GM18858 (cell line): ENCODE results near the gene CNKSR3.
A peak's percentile ranks its signal among the peaks of the same experiment; 100 is the strongest.

Experiments used
- ATAC-seq: cut with Tn5 transposase; IDR thresholded peaks from one replicate; pipeline ENCODE4 v1.9.1; 2021; ENCODE audit not compliant: unreplicated experiment

CNKSR3 gene

DNA sequence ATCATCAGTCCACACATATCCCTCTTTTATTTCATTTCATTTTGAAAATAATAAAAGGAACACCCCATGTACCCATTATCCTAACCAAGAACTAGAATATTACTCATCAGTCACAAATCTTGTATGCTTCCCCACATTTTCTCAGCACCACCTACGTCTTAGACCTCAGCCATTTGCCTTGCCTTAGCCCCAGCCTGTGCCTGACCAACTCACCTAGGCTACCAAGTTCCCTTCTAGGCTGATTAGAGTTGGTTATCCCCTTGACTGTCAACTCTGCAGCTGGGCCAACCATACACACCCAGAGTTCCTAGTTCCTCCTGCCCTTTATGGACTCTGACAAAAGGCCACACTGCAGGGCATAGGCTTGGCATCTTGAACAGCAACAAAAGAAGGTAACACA is 120.5 kb downstream of the CNKSR3 start:
- no peak for ATAC-seq

GRCh38 chr6:154388803-154389202 is 121.7 kb downstream of the CNKSR3 start:
- ATAC-seq: no peak

DNA sequence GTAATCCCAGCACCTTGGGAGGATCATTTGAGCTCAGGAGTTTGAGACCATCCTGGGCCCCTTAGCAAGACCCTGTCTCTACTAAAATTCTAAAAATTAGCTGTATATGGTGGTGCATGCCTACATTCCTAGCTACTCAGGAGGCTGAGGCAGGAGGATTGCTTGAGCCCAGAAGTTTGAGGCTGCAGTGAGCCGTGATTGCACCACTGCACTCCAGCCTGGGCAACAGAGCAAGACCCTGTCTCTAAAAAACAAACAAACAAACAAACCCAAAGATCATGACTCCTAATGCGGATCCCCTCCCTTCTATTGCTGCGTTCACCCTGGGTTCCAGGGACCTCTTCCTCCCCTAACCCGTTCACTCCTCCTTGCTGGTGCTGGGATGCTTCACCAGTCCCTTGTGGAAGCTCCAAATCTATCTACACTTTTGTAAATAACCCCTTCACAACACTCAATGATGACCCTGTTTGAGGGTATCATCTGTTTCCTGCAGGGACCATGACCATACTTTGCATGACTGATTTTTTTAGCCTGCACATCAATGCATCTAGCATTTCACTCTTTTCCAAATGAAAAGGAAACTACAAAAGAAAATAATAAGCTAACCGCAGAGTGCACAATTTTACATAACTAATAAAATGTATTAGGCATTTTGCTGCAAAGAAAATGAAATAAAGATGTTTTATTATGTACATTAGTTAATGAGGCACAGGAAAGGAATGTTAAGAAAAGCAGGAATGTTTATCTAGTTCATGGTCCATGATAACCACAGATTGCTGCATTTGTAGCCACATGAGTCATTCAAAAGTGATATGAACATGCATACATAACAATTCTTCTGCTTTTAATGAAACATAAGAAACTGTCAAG is 123.4 kb downstream of the CNKSR3 start:
- ATAC-seq: no peak

- ATAC-seq: no peak
These were observed 126.3 kb downstream of the CNKSR3 start for GRCh38 chr6:154384191-154384590.

- ATAC-seq: no peak
These were observed 127.2 kb downstream of the CNKSR3 start for GRCh38 chr6:154383273-154383672.

DNA sequence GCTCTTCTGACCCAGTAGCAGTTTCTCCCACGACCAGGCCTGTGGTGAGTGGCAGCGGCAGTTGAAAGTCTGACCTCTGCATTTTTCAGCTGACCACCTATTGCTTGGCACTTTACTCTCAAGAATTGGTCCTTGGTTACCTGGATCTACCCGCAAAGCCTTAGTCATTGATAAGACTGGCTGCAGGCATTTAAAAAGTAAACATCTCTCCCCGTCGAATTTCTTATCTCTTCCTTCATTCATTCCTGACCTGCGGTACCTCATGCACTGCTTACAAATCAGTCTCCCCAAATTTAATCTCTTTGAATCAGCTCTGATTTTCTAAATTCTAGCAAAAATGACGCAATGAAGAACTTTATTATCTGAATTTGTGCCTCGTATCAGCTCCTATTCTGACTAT is 127.7 kb downstream of the CNKSR3 start:
- ATAC-seq: no peak

- ATAC-seq: no peak
These were observed 128.9 kb downstream of the CNKSR3 start for GRCh38 chr6:154381548-154381947.

- ATAC-seq: no peak
These were observed 129.7 kb downstream of the CNKSR3 start for GRCh38 chr6:154380741-154381140.

DNA sequence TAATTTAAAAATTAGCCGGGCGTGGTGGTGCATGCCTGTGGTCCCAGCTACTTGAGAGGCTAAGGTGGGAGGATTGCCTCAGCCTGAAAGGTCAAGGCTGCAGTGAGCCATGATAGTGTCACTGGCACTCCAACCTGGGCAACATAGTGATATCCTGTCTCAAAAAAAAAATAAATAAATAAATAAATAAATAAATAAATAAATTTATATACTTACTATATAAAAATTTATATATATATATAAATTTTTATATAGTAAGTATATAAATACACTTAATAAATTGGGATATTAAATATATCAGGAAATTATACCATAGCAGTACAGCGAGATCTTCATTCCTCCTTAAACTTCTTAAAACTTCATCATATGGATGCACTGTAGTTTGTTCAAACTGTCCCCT is 130.9 kb downstream of the CNKSR3 start:
- ATAC-seq: no peak

DNA sequence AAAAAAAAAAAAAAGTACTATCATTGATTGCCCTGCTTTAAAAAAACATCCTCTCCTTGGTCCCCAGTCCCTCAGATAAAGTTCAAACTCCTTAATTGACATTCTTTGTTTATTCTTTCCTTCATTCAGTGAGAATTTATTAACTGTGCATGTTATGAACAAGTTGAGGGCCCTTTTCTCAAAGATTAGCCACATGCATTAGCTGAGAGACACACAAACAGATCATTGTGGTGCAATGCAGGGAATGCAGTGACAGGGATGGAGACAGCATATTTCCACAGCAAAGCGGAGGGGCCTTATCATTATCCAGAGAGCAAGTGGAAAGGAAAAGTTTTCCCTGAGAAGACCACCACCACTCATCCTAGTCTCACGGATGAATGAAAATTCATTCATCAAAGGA is 132.0 kb downstream of the CNKSR3 start:
- no peak for ATAC-seq

- no peak for ATAC-seq
These were observed 132.8 kb downstream of the CNKSR3 start for GRCh38 chr6:154377726-154378125.

GRCh38 chr6:154373971-154374370 is 136.5 kb downstream of the CNKSR3 start:
- ATAC-seq: no peak

DNA sequence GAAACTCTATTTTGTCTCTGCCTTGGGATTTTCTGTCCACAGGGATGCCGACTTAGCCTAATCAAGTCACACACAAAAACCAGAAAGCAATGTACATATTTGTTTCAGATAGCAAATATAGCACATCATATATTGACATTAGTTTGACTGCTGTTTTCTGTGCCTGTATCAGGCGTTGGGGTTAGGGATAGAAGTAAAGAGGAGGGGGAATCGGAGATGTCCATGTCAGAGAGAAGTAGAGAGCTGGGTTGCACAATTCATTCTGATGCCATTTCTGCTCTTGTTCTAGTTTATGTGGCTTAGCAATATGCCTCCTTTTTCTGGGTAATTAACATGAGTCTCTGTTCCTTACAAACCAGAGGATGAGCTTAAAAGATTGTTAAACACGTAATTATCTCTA is 139.2 kb downstream of the CNKSR3 start:
- ATAC-seq: no peak

GRCh38 chr6:154370545-154370944 is 139.9 kb downstream of the CNKSR3 start:
- ATAC-seq: peak; percentile 74

GRCh38 chr6:154367839-154368695 is 142.4 kb downstream of the CNKSR3 start:
- no peak for ATAC-seq

GRCh38 chr6:154367336-154367735 is 143.1 kb downstream of the CNKSR3 start:
- no peak for ATAC-seq

DNA sequence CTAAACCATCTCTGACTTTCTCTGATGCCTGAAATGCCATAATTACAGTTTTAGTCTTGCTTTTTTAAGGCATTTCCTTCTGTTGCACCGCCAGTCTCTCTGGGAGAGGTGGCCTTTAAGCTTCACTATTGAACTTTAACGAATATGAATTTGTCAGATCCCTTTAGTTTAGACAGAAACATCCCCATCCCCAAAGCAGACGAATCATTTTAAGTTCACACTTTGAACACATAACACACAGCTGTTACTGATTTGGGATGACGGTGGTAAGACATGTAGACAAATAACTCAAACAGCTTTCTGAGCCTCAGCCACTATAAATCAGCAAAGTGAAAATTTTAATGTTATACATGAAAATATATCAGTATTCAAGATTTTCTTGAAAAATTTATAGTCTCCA is 146.7 kb downstream of the CNKSR3 start:
- no peak for ATAC-seq

GRCh38 chr6:154361476-154361875 is 149.0 kb downstream of the CNKSR3 start:
- ATAC-seq: no peak

DNA sequence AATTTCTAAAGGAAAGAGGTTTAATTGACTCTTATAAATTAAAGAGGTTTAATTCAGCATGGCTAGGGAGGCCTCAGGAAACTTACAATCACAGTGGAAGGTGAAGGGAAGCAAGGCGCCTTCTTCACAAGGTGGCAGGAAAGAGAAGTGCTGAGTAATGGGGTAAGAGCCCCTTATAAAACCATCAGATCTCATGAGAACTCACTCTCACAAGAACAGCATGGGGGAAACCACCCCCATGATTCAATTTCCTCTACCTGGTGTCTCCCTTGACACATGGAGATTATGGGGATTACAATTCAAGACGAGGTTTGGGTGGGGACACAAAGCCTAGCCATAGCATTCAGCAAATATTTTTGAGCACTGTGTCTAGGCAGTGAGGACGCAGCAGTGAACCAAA is 150.0 kb downstream of the CNKSR3 start:
- no peak for ATAC-seq

GRCh38 chr6:154359679-154360078 is 150.8 kb downstream of the CNKSR3 start:
- no peak for ATAC-seq

DNA sequence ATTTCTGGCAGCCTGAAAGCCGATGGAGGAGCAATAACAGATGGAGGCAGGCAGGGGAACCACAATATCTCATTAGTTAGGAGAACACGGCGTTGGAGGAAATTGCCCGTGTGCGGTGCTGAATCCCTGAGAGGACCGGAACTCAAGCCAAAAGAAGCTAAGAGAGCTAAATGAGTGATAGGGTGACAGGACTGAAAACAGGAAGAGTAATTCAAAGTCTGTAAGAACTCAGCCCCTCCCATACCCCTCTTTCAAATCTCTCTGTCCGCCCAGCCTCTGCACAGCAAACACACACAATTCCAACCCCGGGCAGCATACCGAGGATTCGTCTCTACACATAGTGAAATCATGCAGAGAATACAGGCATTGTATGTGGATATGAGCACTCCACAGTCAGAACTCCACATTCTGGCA is 151.3 kb downstream of the CNKSR3 start:
- ATAC-seq: no peak

DNA sequence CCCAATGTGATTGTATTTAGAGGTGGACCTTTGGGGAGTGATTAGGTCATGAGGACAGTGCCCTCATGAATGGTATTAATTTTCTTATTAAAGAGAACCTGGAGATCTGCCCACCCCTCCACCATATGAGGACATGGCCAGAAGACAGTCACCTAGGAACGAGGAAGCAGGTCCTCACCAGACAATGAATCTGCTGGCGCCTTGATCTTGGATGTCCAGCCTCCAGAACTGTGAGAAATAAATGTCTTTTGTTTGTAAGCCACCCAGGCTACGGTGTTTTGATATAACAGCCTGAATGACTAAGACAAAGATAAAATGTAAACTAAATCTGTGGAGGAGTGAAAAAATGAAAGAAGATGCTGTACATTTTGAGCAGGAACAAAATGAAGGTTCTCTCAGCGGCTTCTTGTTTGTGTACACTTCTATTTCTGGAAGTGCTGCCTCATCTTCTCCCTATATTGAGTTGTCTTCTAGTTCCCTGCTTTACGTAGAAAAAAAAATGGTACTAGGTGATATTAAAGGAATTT is 152.4 kb downstream of the CNKSR3 start:
- ATAC-seq: no peak
